ENCODE results near the gene CCL11.
"Not testable (repeated sequence)": the region's sequence is repeated elsewhere in the genome, so short reads cannot be mapped to it uniquely, and the experiment has no call there.

DNA sequence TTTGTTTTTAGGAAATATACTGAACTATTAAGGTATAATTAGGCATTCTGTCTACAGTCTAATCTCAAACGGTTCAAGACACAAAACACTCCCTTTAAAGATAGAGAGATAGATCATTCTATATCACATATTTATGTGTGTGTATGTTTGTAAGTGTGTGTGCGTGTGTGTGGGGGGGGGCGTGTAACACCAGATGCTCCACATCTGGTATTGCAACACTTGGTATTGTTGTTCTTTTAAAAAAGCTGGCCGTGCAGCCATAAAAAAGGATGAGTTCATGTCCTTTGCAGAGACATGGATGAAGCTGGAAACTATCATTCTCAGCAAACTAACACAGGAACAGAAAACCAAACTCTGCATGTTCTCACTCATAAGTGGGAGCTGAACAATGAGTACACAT, 42.0 kb downstream of the CCL11 start:
- TF ChIP-seq, protein P1, sequence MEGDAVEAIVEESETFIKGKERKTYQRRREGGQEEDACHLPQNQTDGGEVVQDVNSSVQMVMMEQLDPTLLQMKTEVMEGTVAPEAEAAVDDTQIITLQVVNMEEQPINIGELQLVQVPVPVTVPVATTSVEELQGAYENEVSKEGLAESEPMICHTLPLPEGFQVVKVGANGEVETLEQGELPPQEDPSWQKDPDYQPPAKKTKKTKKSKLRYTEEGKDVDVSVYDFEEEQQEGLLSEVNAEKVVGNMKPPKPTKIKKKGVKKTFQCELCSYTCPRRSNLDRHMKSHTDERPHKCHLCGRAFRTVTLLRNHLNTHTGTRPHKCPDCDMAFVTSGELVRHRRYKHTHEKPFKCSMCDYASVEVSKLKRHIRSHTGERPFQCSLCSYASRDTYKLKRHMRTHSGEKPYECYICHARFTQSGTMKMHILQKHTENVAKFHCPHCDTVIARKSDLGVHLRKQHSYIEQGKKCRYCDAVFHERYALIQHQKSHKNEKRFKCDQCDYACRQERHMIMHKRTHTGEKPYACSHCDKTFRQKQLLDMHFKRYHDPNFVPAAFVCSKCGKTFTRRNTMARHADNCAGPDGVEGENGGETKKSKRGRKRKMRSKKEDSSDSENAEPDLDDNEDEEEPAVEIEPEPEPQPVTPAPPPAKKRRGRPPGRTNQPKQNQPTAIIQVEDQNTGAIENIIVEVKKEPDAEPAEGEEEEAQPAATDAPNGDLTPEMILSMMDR (IDR thresholded peaks at IDR 0.05; ENCODE audit: low read depth, low read length, missing input control): not testable (repeated sequence)
- TF ChIP-seq TAF1 (conservative IDR thresholded peaks at IDR 0.05); EGR1 (IDR thresholded peaks at IDR 0.05; ENCODE audit: low read depth in 2 of 2); RAD21 (IDR thresholded peaks at IDR 0.05); GABPA (IDR thresholded peaks at IDR 0.05 in 1 of 2, conservative IDR thresholded peaks at IDR 0.05 in 1 of 2); YY1 (IDR thresholded peaks at IDR 0.05); JUND (IDR thresholded peaks at IDR 0.05); NR2F2 (IDR thresholded peaks at IDR 0.05); RXRA (IDR thresholded peaks at IDR 0.05); FOXA2 (IDR thresholded peaks at IDR 0.05): not testable (repeated sequence)
- TF ChIP-seq, protein P2, sequence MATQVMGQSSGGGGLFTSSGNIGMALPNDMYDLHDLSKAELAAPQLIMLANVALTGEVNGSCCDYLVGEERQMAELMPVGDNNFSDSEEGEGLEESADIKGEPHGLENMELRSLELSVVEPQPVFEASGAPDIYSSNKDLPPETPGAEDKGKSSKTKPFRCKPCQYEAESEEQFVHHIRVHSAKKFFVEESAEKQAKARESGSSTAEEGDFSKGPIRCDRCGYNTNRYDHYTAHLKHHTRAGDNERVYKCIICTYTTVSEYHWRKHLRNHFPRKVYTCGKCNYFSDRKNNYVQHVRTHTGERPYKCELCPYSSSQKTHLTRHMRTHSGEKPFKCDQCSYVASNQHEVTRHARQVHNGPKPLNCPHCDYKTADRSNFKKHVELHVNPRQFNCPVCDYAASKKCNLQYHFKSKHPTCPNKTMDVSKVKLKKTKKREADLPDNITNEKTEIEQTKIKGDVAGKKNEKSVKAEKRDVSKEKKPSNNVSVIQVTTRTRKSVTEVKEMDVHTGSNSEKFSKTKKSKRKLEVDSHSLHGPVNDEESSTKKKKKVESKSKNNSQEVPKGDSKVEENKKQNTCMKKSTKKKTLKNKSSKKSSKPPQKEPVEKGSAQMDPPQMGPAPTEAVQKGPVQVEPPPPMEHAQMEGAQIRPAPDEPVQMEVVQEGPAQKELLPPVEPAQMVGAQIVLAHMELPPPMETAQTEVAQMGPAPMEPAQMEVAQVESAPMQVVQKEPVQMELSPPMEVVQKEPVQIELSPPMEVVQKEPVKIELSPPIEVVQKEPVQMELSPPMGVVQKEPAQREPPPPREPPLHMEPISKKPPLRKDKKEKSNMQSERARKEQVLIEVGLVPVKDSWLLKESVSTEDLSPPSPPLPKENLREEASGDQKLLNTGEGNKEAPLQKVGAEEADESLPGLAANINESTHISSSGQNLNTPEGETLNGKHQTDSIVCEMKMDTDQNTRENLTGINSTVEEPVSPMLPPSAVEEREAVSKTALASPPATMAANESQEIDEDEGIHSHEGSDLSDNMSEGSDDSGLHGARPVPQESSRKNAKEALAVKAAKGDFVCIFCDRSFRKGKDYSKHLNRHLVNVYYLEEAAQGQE (IDR thresholded peaks at IDR 0.05): not testable (repeated sequence)
- TF ChIP-seq, protein P3, sequence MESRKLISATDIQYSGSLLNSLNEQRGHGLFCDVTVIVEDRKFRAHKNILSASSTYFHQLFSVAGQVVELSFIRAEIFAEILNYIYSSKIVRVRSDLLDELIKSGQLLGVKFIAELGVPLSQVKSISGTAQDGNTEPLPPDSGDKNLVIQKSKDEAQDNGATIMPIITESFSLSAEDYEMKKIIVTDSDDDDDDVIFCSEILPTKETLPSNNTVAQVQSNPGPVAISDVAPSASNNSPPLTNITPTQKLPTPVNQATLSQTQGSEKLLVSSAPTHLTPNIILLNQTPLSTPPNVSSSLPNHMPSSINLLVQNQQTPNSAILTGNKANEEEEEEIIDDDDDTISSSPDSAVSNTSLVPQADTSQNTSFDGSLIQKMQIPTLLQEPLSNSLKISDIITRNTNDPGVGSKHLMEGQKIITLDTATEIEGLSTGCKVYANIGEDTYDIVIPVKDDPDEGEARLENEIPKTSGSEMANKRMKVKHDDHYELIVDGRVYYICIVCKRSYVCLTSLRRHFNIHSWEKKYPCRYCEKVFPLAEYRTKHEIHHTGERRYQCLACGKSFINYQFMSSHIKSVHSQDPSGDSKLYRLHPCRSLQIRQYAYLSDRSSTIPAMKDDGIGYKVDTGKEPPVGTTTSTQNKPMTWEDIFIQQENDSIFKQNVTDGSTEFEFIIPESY (IDR thresholded peaks at IDR 0.05): not testable (repeated sequence)
- TF ChIP-seq, protein P4, sequence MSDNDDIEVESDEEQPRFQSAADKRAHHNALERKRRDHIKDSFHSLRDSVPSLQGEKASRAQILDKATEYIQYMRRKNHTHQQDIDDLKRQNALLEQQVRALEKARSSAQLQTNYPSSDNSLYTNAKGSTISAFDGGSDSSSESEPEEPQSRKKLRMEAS (IDR thresholded peaks at IDR 0.05): not testable (repeated sequence)
- TF ChIP-seq, protein P5, sequence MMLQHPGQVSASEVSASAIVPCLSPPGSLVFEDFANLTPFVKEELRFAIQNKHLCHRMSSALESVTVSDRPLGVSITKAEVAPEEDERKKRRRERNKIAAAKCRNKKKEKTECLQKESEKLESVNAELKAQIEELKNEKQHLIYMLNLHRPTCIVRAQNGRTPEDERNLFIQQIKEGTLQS (IDR thresholded peaks at IDR 0.05): not testable (repeated sequence)

Measured in liver (tissue), 3 donors.